Mammary epithelial cell (primary cell): ENCODE results near the gene SLC16A12.

ENCODE experiments used
- EZH2 ChIP-seq: IDR thresholded peaks from 2 replicates; pipeline ENCODE4 v1.6.1; 2012; ENCODE audit warnings: low read length, inconsistent platforms, borderline replicate concordance
- TF ChIP-seq, protein P1 (sequence below), 2 donors: IDR thresholded peaks in 1 of 2; conservative IDR thresholded peaks in 1 of 2; 2 replicates each; pipeline ENCODE4 v1.5.1; 2011 to 2012; ENCODE audit warnings: inconsistent platforms in 2 of 2, low read length in 2 of 2, mild to moderate bottlenecking in 2 of 2, control low read depth in 1 of 2, low read depth in 1 of 2; ENCODE audit not compliant: insufficient read depth in 1 of 2; ENCODE audit errors: extremely low read depth in 1 of 2

DNA sequence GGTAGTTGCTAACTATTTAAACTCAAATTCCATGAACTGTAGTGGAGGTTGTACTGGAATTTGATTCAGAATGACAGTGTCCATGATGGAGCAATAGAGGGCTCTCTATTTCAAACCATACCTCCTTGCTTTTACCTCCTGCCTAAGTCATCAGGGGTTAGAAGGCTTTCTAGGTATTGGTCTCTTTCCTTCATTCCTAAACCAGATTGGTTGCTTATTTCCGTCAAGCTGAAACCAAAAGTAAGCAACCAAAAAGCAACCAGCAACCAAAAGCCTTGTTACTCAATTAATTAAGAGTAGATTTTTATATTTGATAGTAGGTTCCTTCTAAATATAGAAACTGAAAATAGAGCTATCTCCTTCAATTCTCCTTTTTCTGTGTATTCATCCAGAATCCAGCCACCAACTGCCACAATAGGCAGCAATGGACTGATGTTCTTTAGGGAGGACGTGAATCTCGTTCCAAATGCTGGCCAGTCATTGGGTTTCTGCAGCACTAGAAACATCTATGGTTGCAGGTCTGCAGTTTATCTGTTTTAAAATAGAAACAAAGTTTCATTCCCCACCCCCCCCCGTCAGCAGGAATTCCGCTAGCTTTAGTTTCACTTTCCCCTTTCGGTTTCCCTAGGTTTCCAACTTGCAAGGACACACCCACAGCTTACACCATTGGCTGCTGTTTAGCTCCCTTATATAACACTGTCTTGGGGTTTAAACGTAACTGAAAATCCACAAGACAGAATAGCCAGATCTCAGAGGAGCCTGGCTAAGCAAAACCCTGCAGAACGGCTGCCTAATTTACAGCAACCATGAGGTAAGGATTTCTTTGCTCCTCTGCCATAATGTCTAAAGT is 143.3 kb downstream of the SLC16A12 start, which contains the start of gene IFIT1:
- TF ChIP-seq EZH2: no peak
- TF ChIP-seq, protein P1, sequence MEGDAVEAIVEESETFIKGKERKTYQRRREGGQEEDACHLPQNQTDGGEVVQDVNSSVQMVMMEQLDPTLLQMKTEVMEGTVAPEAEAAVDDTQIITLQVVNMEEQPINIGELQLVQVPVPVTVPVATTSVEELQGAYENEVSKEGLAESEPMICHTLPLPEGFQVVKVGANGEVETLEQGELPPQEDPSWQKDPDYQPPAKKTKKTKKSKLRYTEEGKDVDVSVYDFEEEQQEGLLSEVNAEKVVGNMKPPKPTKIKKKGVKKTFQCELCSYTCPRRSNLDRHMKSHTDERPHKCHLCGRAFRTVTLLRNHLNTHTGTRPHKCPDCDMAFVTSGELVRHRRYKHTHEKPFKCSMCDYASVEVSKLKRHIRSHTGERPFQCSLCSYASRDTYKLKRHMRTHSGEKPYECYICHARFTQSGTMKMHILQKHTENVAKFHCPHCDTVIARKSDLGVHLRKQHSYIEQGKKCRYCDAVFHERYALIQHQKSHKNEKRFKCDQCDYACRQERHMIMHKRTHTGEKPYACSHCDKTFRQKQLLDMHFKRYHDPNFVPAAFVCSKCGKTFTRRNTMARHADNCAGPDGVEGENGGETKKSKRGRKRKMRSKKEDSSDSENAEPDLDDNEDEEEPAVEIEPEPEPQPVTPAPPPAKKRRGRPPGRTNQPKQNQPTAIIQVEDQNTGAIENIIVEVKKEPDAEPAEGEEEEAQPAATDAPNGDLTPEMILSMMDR (conservative IDR thresholded peaks at IDR 0.05 in 1 of 2, IDR thresholded peaks at IDR 0.05 in 1 of 2; ENCODE audit: extremely low read depth in 1 of 2, insufficient read depth in 1 of 2, low read depth in 1 of 2, low read length in 2 of 2): peak in 1 of 2 donors; percentile 18
